Testis (tissue), 2 donors: ENCODE data around the gene GPC6.

Source experiments
- POLR2A ChIP-seq: fragments of 450-650 bp; IDR thresholded peaks from one replicate; pipeline ENCODE4 v1.6.1; 2017; ENCODE audit warnings: antibody characterized with exemption, mild to moderate bottlenecking, moderate library complexity
- TF ChIP-seq, protein P1 (sequence below), 3 experiments: fragments of 450-650 bp in 2 of 3; fragments of 200-600 bp in 1 of 3; sonication (generic) in 1 of 3; IDR thresholded peaks; one replicate each; pipeline ENCODE4 v1.5.1; 2016 to 2019; ENCODE audit warnings: antibody characterized with exemption in 3 of 3, mild to moderate bottlenecking in 2 of 3, moderate library complexity in 1 of 3

- TF ChIP-seq, protein P1, sequence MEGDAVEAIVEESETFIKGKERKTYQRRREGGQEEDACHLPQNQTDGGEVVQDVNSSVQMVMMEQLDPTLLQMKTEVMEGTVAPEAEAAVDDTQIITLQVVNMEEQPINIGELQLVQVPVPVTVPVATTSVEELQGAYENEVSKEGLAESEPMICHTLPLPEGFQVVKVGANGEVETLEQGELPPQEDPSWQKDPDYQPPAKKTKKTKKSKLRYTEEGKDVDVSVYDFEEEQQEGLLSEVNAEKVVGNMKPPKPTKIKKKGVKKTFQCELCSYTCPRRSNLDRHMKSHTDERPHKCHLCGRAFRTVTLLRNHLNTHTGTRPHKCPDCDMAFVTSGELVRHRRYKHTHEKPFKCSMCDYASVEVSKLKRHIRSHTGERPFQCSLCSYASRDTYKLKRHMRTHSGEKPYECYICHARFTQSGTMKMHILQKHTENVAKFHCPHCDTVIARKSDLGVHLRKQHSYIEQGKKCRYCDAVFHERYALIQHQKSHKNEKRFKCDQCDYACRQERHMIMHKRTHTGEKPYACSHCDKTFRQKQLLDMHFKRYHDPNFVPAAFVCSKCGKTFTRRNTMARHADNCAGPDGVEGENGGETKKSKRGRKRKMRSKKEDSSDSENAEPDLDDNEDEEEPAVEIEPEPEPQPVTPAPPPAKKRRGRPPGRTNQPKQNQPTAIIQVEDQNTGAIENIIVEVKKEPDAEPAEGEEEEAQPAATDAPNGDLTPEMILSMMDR (IDR thresholded peaks at IDR 0.05), result no peak
- no peak for TF ChIP-seq POLR2A
Measured at GRCh38 chr13:94227255-94227879, 1000.8 kb downstream of the GPC6 start.
